Measurements from ENCODE around the gene BCAR3. TPM values are rescaled to one million over a fixed set of nuclear protein-coding genes. Genes with fewer than 3 reads are reported as not detected.

Gene BCAR3
- total RNA-seq, 1 donor from 2014 or later = 16.6 TPM

GRCh38 chr1:93578911-93579825, 102.5 kb downstream of the BCAR3 start:
- Mint-ChIP-seq H3K4me3 (peak overlapping the region; percentile 58), H3K27me3 (no peaks in the 10 kb centered on the region), H3K27ac (peak overlapping the region; percentile 91), H3K9me3 (no peaks in the 10 kb centered on the region), H3K4me1 (ENCODE audit: unreplicated experiment) (peaks cover 70% of the 10 kb centered on the region), H3K36me3 (peaks cover 17% of the 10 kb centered on the region)
- DNase-seq (ENCODE audit: extremely low spot score, unreplicated experiment) = no peak
- TF ChIP-seq CTCF (conservative IDR thresholded peaks at IDR 0.05) = no peak

GRCh38 chr1:93578433-93578830, 103.2 kb downstream of the BCAR3 start:
- Mint-ChIP-seq H3K27ac (peak overlapping the region; percentile 79), H3K36me3 (peaks cover 18% of the 10 kb centered on the region), H3K4me1 (ENCODE audit: unreplicated experiment) (peaks cover 71% of the 10 kb centered on the region), H3K4me3 (no peak overlapping the region), H3K27me3 (no peaks in the 10 kb centered on the region), H3K9me3 (no peaks in the 10 kb centered on the region)
- no peak for TF ChIP-seq CTCF (conservative IDR thresholded peaks at IDR 0.05)
- DNase-seq (ENCODE audit: extremely low spot score, unreplicated experiment) = no peak

- Mint-ChIP-seq H3K9me3 (no peaks in the 10 kb centered on the region), H3K27me3 (no peaks in the 10 kb centered on the region), H3K4me1 (ENCODE audit: unreplicated experiment) (peaks cover 67% of the 10 kb centered on the region), H3K4me3 (no peak overlapping the region), H3K27ac (peak overlapping the region; percentile 90), H3K36me3 (peaks cover 16% of the 10 kb centered on the region)
- no peak for TF ChIP-seq CTCF (conservative IDR thresholded peaks at IDR 0.05)
- no peak for DNase-seq (ENCODE audit: extremely low spot score, unreplicated experiment)
These were observed 103.9 kb downstream of the BCAR3 start for GRCh38 chr1:93577536-93578432.

- TF ChIP-seq CTCF (conservative IDR thresholded peaks at IDR 0.05) = no peak
- H3K27me3 Mint-ChIP-seq = no peaks in the 10 kb centered on the region
- DNase-seq (ENCODE audit: extremely low spot score, unreplicated experiment) = no peak
- H3K9me3 Mint-ChIP-seq = no peaks in the 10 kb centered on the region
- peak overlapping the region; percentile 67 for H3K4me3 Mint-ChIP-seq
- H3K27ac Mint-ChIP-seq = peak overlapping the region; percentile 90
- peaks cover 73% of the 10 kb centered on the region for H3K4me1 Mint-ChIP-seq (ENCODE audit: unreplicated experiment)
- peaks cover 19% of the 10 kb centered on the region for H3K36me3 Mint-ChIP-seq
These were observed 104.9 kb downstream of the BCAR3 start for GRCh38 chr1:93576746-93577145.

GRCh38 chr1:93576346-93576745, 105.3 kb downstream of the BCAR3 start:
- no peak for DNase-seq (ENCODE audit: extremely low spot score, unreplicated experiment)
- Mint-ChIP-seq H3K36me3 (peaks cover 19% of the 10 kb centered on the region), H3K9me3 (no peaks in the 10 kb centered on the region), H3K27me3 (no peaks in the 10 kb centered on the region), H3K4me1 (ENCODE audit: unreplicated experiment) (peaks cover 73% of the 10 kb centered on the region), H3K27ac (peak overlapping the region; percentile 90), H3K4me3 (peak overlapping the region; percentile 67)
- no peak for TF ChIP-seq CTCF (conservative IDR thresholded peaks at IDR 0.05)

Data from type B pancreatic cell (in vitro differentiated cells).